DMS53 (cell line): ENCODE data around the gene SOCS2.
"Not testable (repeated sequence)": the region's sequence is repeated elsewhere in the genome, so short reads cannot be mapped to it uniquely, and the experiment has no call there.

Source experiments
- DNase-seq: peaks from one replicate; lab custom pipeline; 2025; lab: John Stamatoyannopoulos, UW

The SOCS2 gene

GRCh38 chr12:93593843-93594242 is 21.4 kb downstream of the SOCS2 start:
- DNase-seq, result no peak

GRCh38 chr12:93594766-93595311 is 22.4 kb downstream of the SOCS2 start:
- DNase-seq, result no peak

GRCh38 chr12:93595351-93595750 is 22.9 kb downstream of the SOCS2 start:
- no peak for DNase-seq

- no peak for DNase-seq
Measured at GRCh38 chr12:93597608-93598007, 25.1 kb downstream of the SOCS2 start.

- DNase-seq, result no peak
Measured at GRCh38 chr12:93599192-93599591, 26.7 kb downstream of the SOCS2 start.

GRCh38 chr12:93601591-93601990 is 29.1 kb downstream of the SOCS2 start:
- DNase-seq, result no peak

GRCh38 chr12:93602897-93603668 is 30.6 kb downstream of the SOCS2 start:
- DNase-seq, result no peak

- no peak for DNase-seq
Measured at GRCh38 chr12:93603762-93604161, 31.3 kb downstream of the SOCS2 start.

- DNase-seq, result no peak
Measured at GRCh38 chr12:93608313-93608712, 35.8 kb downstream of the SOCS2 start.

GRCh38 chr12:93609281-93610192 is 37.1 kb downstream of the SOCS2 start:
- peak; percentile 59 for DNase-seq

GRCh38 chr12:93612776-93613175 is 40.3 kb downstream of the SOCS2 start:
- DNase-seq, result no peak

GRCh38 chr12:93614917-93615596 is 42.6 kb downstream of the SOCS2 start:
- no peak for DNase-seq

GRCh38 chr12:93616584-93617101 is 44.2 kb downstream of the SOCS2 start:
- no peak for DNase-seq

- DNase-seq, result no peak
Measured at GRCh38 chr12:93618891-93619410, 46.5 kb downstream of the SOCS2 start.

- DNase-seq, result no peak
Measured at GRCh38 chr12:93621986-93622385, 49.5 kb downstream of the SOCS2 start.

- peak; percentile 22 for DNase-seq
Measured at GRCh38 chr12:93622485-93622884, 50.0 kb downstream of the SOCS2 start.

GRCh38 chr12:93624595-93625294 is 52.3 kb downstream of the SOCS2 start:
- peak; percentile 46 for DNase-seq

- DNase-seq, result not testable (repeated sequence)
Measured at GRCh38 chr12:93625295-93625645, 52.8 kb downstream of the SOCS2 start.

GRCh38 chr12:93626160-93626559 is 53.7 kb downstream of the SOCS2 start:
- DNase-seq, result no peak
